Spleen (tissue), 7 donors: ENCODE measurements around the gene MGAT4A.

Source experiments
- CTCF ChIP-seq, 11 experiments: fragments of 200-600 bp in 7 of 11; fragments of 450-650 bp in 4 of 11; sonication (generic) in 4 of 11; IDR thresholded peaks in 8 of 11; conservative IDR thresholded peaks in 3 of 11; 1 replicate in 7 of 11; 2 replicates in 4 of 11; pipeline versions ENCODE4 v1.4.0 to v1.8.0; 2016 to 2021; ENCODE audit warnings: antibody characterized with exemption in 11 of 11, inconsistent platforms in 4 of 11, mild to moderate bottlenecking in 1 of 11
- POLR2AphosphoS5 ChIP-seq, 3 donors: sonication (generic); formaldehyde crosslinking; IDR thresholded peaks; one replicate each; pipeline ENCODE4 v1.5.1; 2017; ENCODE audit warnings: antibody characterized with exemption in 3 of 3
- donor health status: DM: no; HTN: no; CAD: no; lungs with moderate emphysema.
- donor health status: DM: no; HTN: no; CAD: no.
- donor health status: DM: no; HTN: no; CAD: no.

GRCh38 chr2:98737848-98738247, 6.9 kb upstream of the MGAT4A start:
- TF ChIP-seq POLR2AphosphoS5 (IDR thresholded peaks at IDR 0.05) (no peak), CTCF (IDR thresholded peaks at IDR 0.05 in 8 of 11, conservative IDR thresholded peaks at IDR 0.05 in 3 of 11) (no peak)
